ENCODE data around the gene CFAP20DC.
"Not testable (repeated sequence)": the region's sequence is repeated elsewhere in the genome, so short reads cannot be mapped to it uniquely, and the experiment has no call there.

The CFAP20DC gene

DNA sequence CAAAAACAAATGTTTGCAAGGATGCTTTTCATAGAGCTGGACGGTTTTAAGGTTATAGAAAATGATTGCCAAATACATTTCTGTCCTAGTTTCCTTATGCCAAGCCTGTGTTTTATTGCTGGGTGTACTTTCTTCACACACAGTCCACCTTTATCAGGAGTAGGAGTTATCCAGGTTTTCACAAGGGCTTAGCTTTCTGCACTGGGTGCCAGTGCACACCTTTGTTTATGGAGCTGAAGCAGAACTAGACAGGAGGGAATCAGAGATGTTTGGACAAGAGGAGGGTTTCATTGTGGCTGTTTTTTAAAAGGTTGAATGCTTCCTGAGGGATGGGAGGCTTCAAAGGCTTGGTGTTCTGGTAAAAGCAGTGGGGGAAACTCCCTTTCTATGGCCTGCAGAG, 353.7 kb downstream of the CFAP20DC start:
- DNase-seq (ENCODE audit: insufficient read length, low spot score) (no peak), FAIRE-seq (no peak)
- TF ChIP-seq POU2F2 (IDR thresholded peaks at IDR 0.05; ENCODE audit: low read depth, low read length) (no peak), SPI1 (IDR thresholded peaks at IDR 0.05; ENCODE audit: low read depth, low read length) (no peak), POLR2A (IDR thresholded peaks at IDR 0.05; ENCODE audit: low read depth, low read length) (no peak), TAF1 (IDR thresholded peaks at IDR 0.05; ENCODE audit: low read depth, low read length) (no peak)

DNA sequence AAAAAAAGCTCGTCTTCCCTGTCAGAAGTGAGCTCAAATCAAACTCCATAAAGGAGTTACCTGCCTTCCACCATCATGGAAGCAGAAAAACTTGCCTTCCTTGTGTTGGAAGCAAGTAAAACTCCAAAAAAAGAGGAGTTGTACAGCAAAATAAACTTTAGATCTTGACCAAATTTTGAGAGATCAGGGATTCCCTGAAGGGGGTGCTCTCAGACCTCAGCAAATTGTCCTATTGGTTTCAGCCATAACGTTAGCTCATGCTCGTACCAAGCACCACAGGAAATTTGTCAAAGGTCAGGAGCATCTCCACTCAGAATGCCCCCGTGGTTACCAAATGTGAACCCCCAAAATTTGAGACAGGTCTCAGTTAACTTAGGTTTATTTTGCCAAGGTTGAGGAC, 354.5 kb downstream of the CFAP20DC start:
- not testable (repeated sequence) for FAIRE-seq; DNase-seq (ENCODE audit: insufficient read length, low spot score)

DNA sequence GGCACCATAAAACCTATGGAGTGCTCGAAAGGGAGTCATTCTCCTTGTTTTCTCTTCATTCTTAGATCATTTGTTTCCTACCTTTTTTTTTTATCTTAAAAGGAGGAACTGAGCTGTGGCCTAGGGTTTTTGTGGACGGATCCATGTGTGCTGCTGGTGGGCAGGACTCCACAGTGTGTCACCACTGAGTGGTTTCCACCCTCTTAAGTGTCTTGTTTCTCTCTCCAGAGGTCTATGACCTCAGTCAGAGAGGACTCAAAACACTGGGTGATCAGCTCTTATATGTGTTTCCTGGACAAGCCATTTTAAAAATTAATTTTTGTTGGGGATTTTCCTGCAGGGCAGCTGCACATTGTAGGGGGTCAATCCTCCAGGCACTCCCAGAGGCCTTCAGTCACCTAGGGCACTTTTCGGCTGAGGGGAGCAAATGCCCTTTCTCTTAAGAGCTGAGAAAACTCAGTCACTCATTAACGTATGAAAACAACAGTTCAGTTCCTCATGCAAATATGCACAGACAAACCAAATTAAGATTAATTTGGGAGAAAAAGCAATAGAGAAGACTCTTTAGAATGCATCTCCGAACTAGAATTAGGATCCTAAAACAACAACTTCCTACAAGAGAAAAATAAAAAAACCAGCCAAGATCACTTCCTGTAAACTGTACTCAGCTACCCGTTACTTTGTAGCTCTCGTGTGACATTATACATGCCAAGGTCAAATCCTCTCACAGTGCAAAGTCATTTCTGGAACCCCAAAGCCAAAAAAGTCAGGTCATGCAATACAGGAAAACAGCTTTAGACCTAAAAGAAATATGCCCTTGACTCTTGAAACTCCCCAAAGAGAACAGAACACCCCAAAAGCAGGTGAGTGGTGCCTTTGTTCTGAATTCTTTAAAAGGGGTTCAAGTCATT, 355.6 kb downstream of the CFAP20DC start:
- FAIRE-seq (no peak), DNase-seq (ENCODE audit: insufficient read length, low spot score) (no peak)
- TF ChIP-seq POU2F2 (IDR thresholded peaks at IDR 0.05; ENCODE audit: low read depth, low read length) (no peak), TAF1 (IDR thresholded peaks at IDR 0.05; ENCODE audit: low read depth, low read length) (no peak), POLR2A (IDR thresholded peaks at IDR 0.05; ENCODE audit: low read depth, low read length) (no peak), SPI1 (IDR thresholded peaks at IDR 0.05; ENCODE audit: low read depth, low read length) (peak; percentile 1; the same call in 1 of the 2 replicates)

DNA sequence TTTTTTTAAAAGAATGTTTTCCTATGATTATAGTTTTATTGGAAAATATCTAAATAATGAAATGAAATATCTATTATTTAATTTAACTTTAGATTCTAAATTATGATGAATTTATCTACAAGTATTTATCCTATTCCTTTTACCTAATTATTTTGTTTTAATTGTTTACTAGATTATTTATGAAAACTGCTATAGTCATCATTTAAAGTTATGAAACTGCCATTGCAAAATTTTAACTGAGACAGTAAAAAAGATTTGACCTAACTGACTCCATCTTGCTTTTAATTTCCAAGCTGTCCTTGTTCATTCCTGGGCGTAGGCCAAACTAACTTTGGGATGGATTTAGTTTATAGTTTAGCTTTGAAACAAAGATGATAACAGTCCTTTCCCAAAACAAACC, 357.3 kb downstream of the CFAP20DC start:
- no peak for TF ChIP-seq POU2F2 (IDR thresholded peaks at IDR 0.05; ENCODE audit: low read depth, low read length)
- TF ChIP-seq POLR2AphosphoS5 (IDR thresholded peaks at IDR 0.05; ENCODE audit: low read depth, low read length), result no peak
- no peak for TF ChIP-seq PAX5 (IDR thresholded peaks at IDR 0.05; ENCODE audit: insufficient read depth, low read length, severe bottlenecking)
- TF ChIP-seq TAF1 (IDR thresholded peaks at IDR 0.05; ENCODE audit: low read depth, low read length), result no peak
- TF ChIP-seq SPI1 (IDR thresholded peaks at IDR 0.05; ENCODE audit: low read depth, low read length), result no peak
- TF ChIP-seq POLR2A (IDR thresholded peaks at IDR 0.05; ENCODE audit: low read depth, low read length), result no peak
- FAIRE-seq (no peak), DNase-seq (ENCODE audit: insufficient read length, low spot score) (no peak)
